ENCODE data around the gene PPP2R3B. TPM values are rescaled to one million over a fixed set of nuclear protein-coding genes. Genes with fewer than 3 reads are reported as not detected.

Gene PPP2R3B
- total RNA-seq, 1 donor from 2014 or later = 28.2 TPM

GRCh38 chrX:298993-299392, 87.7 kb downstream of the PPP2R3B start:
- Mint-ChIP-seq H3K27me3 (ENCODE audit: unreplicated experiment) (no peaks in the 10 kb centered on the region), H3K4me3 (ENCODE audit: unreplicated experiment) (no peak overlapping the region), H3K27ac (ENCODE audit: unreplicated experiment) (no peak overlapping the region), H3K4me1 (ENCODE audit: unreplicated experiment) (no peaks in the 10 kb centered on the region), H3K9me3 (ENCODE audit: unreplicated experiment) (no peaks in the 10 kb centered on the region), H3K36me3 (ENCODE audit: unreplicated experiment) (peaks cover 12% of the 10 kb centered on the region)
- no peak for DNase-seq (ENCODE audit: extremely low spot score, unreplicated experiment)
- TF ChIP-seq CTCF (IDR thresholded peaks at IDR 0.05) = no peak

- Mint-ChIP-seq H3K9me3 (ENCODE audit: unreplicated experiment) (no peaks in the 10 kb centered on the region), H3K36me3 (ENCODE audit: unreplicated experiment) (peaks cover 17% of the 10 kb centered on the region), H3K4me1 (ENCODE audit: unreplicated experiment) (no peaks in the 10 kb centered on the region), H3K27ac (ENCODE audit: unreplicated experiment) (no peak overlapping the region), H3K4me3 (ENCODE audit: unreplicated experiment) (no peak overlapping the region), H3K27me3 (ENCODE audit: unreplicated experiment) (no peaks in the 10 kb centered on the region)
- no peak for DNase-seq (ENCODE audit: extremely low spot score, unreplicated experiment)
- TF ChIP-seq CTCF (IDR thresholded peaks at IDR 0.05) = no peak
Observed at GRCh38 chrX:295136-295535, 91.6 kb downstream of the PPP2R3B start.

GRCh38 chrX:292900-293897, 93.5 kb downstream of the PPP2R3B start:
- Mint-ChIP-seq H3K4me1 (ENCODE audit: unreplicated experiment) (no peaks in the 10 kb centered on the region), H3K27me3 (ENCODE audit: unreplicated experiment) (no peaks in the 10 kb centered on the region), H3K9me3 (ENCODE audit: unreplicated experiment) (no peaks in the 10 kb centered on the region), H3K27ac (ENCODE audit: unreplicated experiment) (no peak overlapping the region), H3K36me3 (ENCODE audit: unreplicated experiment) (peaks cover 19% of the 10 kb centered on the region), H3K4me3 (ENCODE audit: unreplicated experiment) (no peak overlapping the region)
- no peak for DNase-seq (ENCODE audit: extremely low spot score, unreplicated experiment)
- TF ChIP-seq CTCF (IDR thresholded peaks at IDR 0.05) = no peak

- H3K4me3 Mint-ChIP-seq (ENCODE audit: unreplicated experiment) = no peak overlapping the region
- H3K9me3 Mint-ChIP-seq (ENCODE audit: unreplicated experiment) = no peaks in the 10 kb centered on the region
- no peaks in the 10 kb centered on the region for H3K4me1 Mint-ChIP-seq (ENCODE audit: unreplicated experiment)
- no peak overlapping the region for H3K27ac Mint-ChIP-seq (ENCODE audit: unreplicated experiment)
- peaks cover 17% of the 10 kb centered on the region for H3K36me3 Mint-ChIP-seq (ENCODE audit: unreplicated experiment)
- no peak for TF ChIP-seq CTCF (IDR thresholded peaks at IDR 0.05)
- DNase-seq (ENCODE audit: extremely low spot score, unreplicated experiment) = no peak
- no peaks in the 10 kb centered on the region for H3K27me3 Mint-ChIP-seq (ENCODE audit: unreplicated experiment)
Observed at GRCh38 chrX:291411-291901, 95.3 kb downstream of the PPP2R3B start.

GRCh38 chrX:290476-291166, 96.1 kb downstream of the PPP2R3B start:
- Mint-ChIP-seq H3K27me3 (ENCODE audit: unreplicated experiment) (no peaks in the 10 kb centered on the region), H3K36me3 (ENCODE audit: unreplicated experiment) (peaks cover 14% of the 10 kb centered on the region), H3K9me3 (ENCODE audit: unreplicated experiment) (no peaks in the 10 kb centered on the region), H3K27ac (ENCODE audit: unreplicated experiment) (no peak overlapping the region), H3K4me1 (ENCODE audit: unreplicated experiment) (no peaks in the 10 kb centered on the region), H3K4me3 (ENCODE audit: unreplicated experiment) (no peak overlapping the region)
- TF ChIP-seq CTCF (IDR thresholded peaks at IDR 0.05) = no peak
- no peak for DNase-seq (ENCODE audit: extremely low spot score, unreplicated experiment)
